AG09309 (cell line): ENCODE results near the gene SDC1.

ENCODE experiments used
- DNase-seq: peaks from one replicate; pipeline ENCODE4 v3.0.0-alpha.2; 2010; ENCODE audit warnings: low read depth
- H3K4me3 ChIP-seq: 2 replicates; pipeline ENCODE4 v1.5.1; 2011; ENCODE audit warnings: mild to moderate bottlenecking, low read depth, low read length, moderate library complexity; ENCODE audit not compliant: control insufficient read depth
- CTCF ChIP-seq: IDR thresholded peaks from 2 replicates; pipeline ENCODE4 v1.5.1; 2011; ENCODE audit warnings: mild to moderate bottlenecking, low read depth, low read length, inconsistent platforms; ENCODE audit not compliant: insufficient read depth, control insufficient read depth; ENCODE audit errors: missing control alignments

The SDC1 gene

GRCh38 chr2:20174410-20174809, 50.5 kb downstream of the SDC1 start:
- TF ChIP-seq CTCF = no peak
- H3K4me3 ChIP-seq = no peak overlapping the region
- no peak for DNase-seq

- no peak overlapping the region for H3K4me3 ChIP-seq
- no peak for TF ChIP-seq CTCF
Observed at GRCh38 chr2:20173496-20174402, 51.2 kb downstream of the SDC1 start.

GRCh38 chr2:20173064-20173463, 51.9 kb downstream of the SDC1 start:
- no peak for DNase-seq
- no peak for TF ChIP-seq CTCF
- no peak overlapping the region for H3K4me3 ChIP-seq

More at GRCh38 chr2:20173496-20174402, 51.2 kb downstream of the SDC1 start:
- DNase-seq = no peak

GRCh38 chr2:20172273-20173055, 52.5 kb downstream of the SDC1 start:
- TF ChIP-seq CTCF = no peak
- no peak for DNase-seq
- H3K4me3 ChIP-seq = no peak overlapping the region

GRCh38 chr2:20171445-20171977, 53.4 kb downstream of the SDC1 start:
- no peak for TF ChIP-seq CTCF
- no peak overlapping the region for H3K4me3 ChIP-seq
- no peak for DNase-seq

- no peak overlapping the region for H3K4me3 ChIP-seq
- DNase-seq = no peak
- TF ChIP-seq CTCF = no peak
Observed at GRCh38 chr2:20170704-20171250, 54.2 kb downstream of the SDC1 start.
